Esophagus muscularis mucosa (tissue), 3 donors: ENCODE results near the gene CYP2S1.

ENCODE experiments used
- CTCF ChIP-seq, 3 experiments: fragments of 200-600 bp in 2 of 3; fragments of 450-650 bp in 1 of 3; sonication (generic) in 2 of 3; IDR thresholded peaks; one replicate each; pipeline ENCODE4 v1.5.1; 2017 to 2019; ENCODE audit warnings: antibody characterized with exemption in 3 of 3, mild to moderate bottlenecking in 2 of 3, moderate library complexity in 1 of 3
- POLR2AphosphoS5 ChIP-seq, 2 donors: sonication (generic); formaldehyde crosslinking; IDR thresholded peaks; one replicate each; pipeline ENCODE4 v1.6.1; 2017; ENCODE audit warnings: antibody characterized with exemption in 2 of 2

GRCh38 chr19:41241859-41242258 is 48.8 kb downstream of the CYP2S1 start:
- TF ChIP-seq CTCF (IDR thresholded peaks at IDR 0.05) (no peak), POLR2AphosphoS5 (IDR thresholded peaks at IDR 0.05) (no peak)
